OCI-LY7 (cell line): ENCODE data around the gene GLIS1. TPM values are rescaled to one million over a fixed set of nuclear protein-coding genes. Genes with fewer than 3 reads are reported as not detected.

Experiments
- BruUV-seq: library from RNA; stranded (reverse); fragments of 400-500 nt; replicated peaks from 2 replicates; lab custom pipeline; 2021; lab: Mats Ljungman, UMichigan
- CTCF ChIA-PET: fragments of 300-600 bp; sonication (Branson Sonifier 250); formaldehyde crosslinking; loops from one replicate; lab custom pipeline; 2022; ENCODE audit warnings: antibody characterized with exemption; ENCODE audit not compliant: unreplicated experiment; lab: Charles Lee
- POLR2A ChIA-PET: fragments of 300-600 bp; sonication (Branson Sonifier 250); formaldehyde crosslinking; loops from one replicate; lab custom pipeline; 2022; ENCODE audit warnings: antibody characterized with exemption; lab: Charles Lee
- DNase-seq: peaks from one replicate; pipeline ENCODE4 v3.0.0-alpha.2; 2015; ENCODE audit warnings: low spot score
- H2AFZ ChIP-seq: fragments of 200-600 bp; sonication (generic), shearing (Covaris generic); 2 replicates; pipeline ENCODE4 v1.6.1; 2014; ENCODE audit warnings: mild to moderate bottlenecking, antibody characterized with exemption, low read length, moderate library complexity
- H3K27ac ChIP-seq: fragments of 200-600 bp; sonication (generic); 2 replicates; pipeline ENCODE4 v1.5.1; 2014; ENCODE audit warnings: mixed run types, low read depth, mild to moderate bottlenecking, moderate library complexity, low read length, inconsistent platforms; ENCODE audit not compliant: poor library complexity, severe bottlenecking
- H3K36me3 ChIP-seq: fragments of 200-600 bp; sonication (generic); 2 replicates; pipeline ENCODE4 v1.6.1; 2014; ENCODE audit warnings: mild to moderate bottlenecking, antibody characterized with exemption, low read length, moderate library complexity, mixed read lengths; ENCODE audit not compliant: insufficient read depth
- H3K4me1 ChIP-seq: fragments of 200-600 bp; sonication (generic); 2 replicates; pipeline ENCODE4 v1.5.1; 2014; ENCODE audit warnings: mild to moderate bottlenecking, low read length; ENCODE audit not compliant: insufficient read depth, poor library complexity, severe bottlenecking
- H3K4me2 ChIP-seq: fragments of 200-600 bp; sonication (generic); 2 replicates; pipeline ENCODE4 v1.6.1; 2014; ENCODE audit warnings: mild to moderate bottlenecking, low read length
- H3K4me3 ChIP-seq: fragments of 200-600 bp; sonication (generic); 2 replicates; pipeline ENCODE4 v1.5.1; 2014; ENCODE audit warnings: mild to moderate bottlenecking, low read depth, low read length; ENCODE audit not compliant: poor library complexity, severe bottlenecking
- H3K79me2 ChIP-seq: fragments of 200-600 bp; sonication (generic); 2 replicates; pipeline ENCODE4 v1.6.1; 2016; ENCODE audit warnings: low read depth, mild to moderate bottlenecking, low read length, moderate library complexity, mixed read lengths; ENCODE audit not compliant: insufficient read depth
- H3K9me2 ChIP-seq: fragments of 200-600 bp; sonication (generic); 2 replicates; pipeline ENCODE4 v1.6.1; 2016; ENCODE audit warnings: mild to moderate bottlenecking, low read length, mixed read lengths; ENCODE audit not compliant: insufficient read depth
- H3K9me3 ChIP-seq: fragments of 200-600 bp; sonication (generic); 2 replicates; pipeline ENCODE4 v1.6.1; 2014; ENCODE audit warnings: mild to moderate bottlenecking, mixed run types, low read length, mixed read lengths
- H4K20me1 ChIP-seq: fragments of 200-600 bp; sonication (generic); 2 replicates; pipeline ENCODE4 v1.6.1; 2014; ENCODE audit warnings: mild to moderate bottlenecking, antibody characterized with exemption, low read length, moderate library complexity, mixed read lengths; ENCODE audit not compliant: insufficient read depth
- EZH2phosphoT487 ChIP-seq: fragments of 200-600 bp; sonication (generic); IDR thresholded peaks from 2 replicates; pipeline ENCODE4 v1.6.1; 2018; ENCODE audit warnings: low read depth, borderline replicate concordance, mild to moderate bottlenecking, mixed run types, antibody characterized with exemption, low read length, moderate library complexity, mixed read lengths
- intact Hi-C: fragments of 100-400 bp; cut with micrococcal nuclease; formaldehyde crosslinking; loops from one replicate; pipeline ENCODE4 v1.10.0; 2022; ENCODE audit not compliant: unreplicated experiment
- total RNA-seq, 2 experiments: library from RNA; depleted of rRNA in 1 of 2; stranded (reverse); fragments of >200 nt in 1 of 2; shearing (Covaris generic) in 1 of 2; gene quantifications; 2 replicates each; pipeline ENCODE4 v1.2.3, GENCODE V29; 2014 to 2022
- TF ChIP-seq, protein P1 (sequence below): fragments of 200-600 bp; sonication (generic); conservative IDR thresholded peaks from 2 replicates; pipeline ENCODE4 v1.5.1; 2014; ENCODE audit warnings: mild to moderate bottlenecking, antibody characterized with exemption, low read length, moderate library complexity, mixed read lengths

The GLIS1 gene
- total RNA-seq, 2 experiments from 2014 or later: not detected

DNA sequence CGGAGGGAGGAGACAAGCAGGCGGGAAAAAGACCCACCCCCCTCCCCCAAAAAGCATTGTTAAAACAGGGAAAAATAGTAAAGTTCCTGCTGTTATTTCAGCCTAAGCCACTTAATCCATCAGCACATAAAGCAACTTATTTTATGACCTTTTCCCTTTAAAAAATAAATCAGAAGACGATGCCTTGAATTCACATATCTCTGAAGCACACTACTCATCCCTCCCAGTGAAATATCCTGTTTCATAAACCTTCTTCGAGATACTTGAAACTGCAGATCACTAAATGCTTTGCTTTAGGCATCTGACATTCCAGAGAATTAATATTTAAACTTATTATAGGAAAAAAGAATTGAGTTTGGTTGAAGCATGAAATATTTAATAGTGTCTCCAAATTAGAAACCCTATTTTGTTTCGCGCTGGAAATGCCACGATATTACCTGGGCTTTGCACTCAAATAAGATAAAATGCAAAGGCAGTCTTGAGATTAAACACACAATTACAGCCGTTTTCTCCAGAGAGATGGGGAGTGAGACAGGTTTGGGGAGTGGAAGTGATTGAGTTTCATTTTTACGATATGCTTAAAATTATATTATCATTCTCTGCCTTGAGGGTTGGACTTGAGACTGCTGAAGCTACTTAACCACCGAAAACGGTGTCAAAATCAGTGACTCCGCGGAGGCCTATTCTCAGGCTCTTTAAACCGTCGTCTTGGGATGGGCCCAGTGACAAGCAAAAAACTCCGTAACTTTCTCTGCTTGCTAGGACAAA is 9.3 kb downstream of the GLIS1 start:
- Histone ChIP-seq H3K9me3 (no peaks in the 10 kb centered on the region), H3K36me3 (no peaks in the 10 kb centered on the region)
- TF ChIP-seq, protein P1, sequence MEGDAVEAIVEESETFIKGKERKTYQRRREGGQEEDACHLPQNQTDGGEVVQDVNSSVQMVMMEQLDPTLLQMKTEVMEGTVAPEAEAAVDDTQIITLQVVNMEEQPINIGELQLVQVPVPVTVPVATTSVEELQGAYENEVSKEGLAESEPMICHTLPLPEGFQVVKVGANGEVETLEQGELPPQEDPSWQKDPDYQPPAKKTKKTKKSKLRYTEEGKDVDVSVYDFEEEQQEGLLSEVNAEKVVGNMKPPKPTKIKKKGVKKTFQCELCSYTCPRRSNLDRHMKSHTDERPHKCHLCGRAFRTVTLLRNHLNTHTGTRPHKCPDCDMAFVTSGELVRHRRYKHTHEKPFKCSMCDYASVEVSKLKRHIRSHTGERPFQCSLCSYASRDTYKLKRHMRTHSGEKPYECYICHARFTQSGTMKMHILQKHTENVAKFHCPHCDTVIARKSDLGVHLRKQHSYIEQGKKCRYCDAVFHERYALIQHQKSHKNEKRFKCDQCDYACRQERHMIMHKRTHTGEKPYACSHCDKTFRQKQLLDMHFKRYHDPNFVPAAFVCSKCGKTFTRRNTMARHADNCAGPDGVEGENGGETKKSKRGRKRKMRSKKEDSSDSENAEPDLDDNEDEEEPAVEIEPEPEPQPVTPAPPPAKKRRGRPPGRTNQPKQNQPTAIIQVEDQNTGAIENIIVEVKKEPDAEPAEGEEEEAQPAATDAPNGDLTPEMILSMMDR: no peak
- TF ChIP-seq EZH2phosphoT487: no peak

DNA sequence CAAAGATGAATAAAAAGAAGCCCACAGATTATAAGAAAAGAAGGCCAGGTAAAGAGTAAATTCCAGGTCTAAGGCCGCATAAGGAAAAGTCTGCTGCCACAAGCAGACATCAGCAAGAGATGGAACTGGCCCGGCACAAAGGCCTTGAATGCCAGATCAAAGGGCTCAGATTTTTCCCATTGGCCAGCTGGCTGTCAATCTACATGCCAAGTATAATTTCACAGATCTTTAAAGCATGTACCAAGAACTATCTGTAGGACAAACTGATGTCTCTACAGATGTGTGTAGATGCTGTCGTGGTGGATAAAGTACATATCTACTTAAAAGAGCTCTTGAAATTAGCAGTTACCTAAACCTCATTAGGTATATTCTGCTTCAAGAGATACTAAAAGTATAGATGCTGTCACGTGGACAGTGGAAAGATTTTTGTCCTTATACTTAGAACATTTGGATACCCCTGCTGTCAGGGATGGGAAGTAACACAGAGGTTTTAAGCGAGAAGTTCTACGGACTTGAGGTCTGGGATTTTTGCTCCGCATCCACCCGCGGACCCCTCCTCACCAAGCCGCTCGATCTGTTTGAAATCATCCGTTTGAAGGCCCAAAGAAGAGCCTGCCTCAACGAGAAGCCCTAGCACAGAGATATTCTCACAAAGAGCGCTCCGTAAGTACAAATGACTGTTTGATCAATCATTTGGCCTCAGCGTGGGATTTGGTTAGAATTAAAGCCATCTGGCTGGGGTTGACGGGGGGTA is 10.1 kb downstream of the GLIS1 start:
- POLR2A ChIA-PET: no interaction called here
- CTCF ChIA-PET: no interaction called here
- DNase-seq: no peak

More for the DNA sequence above, 9.3 kb downstream of the GLIS1 start:
- Histone ChIP-seq H3K4me2 (no peak overlapping the region), H4K20me1 (no peaks in the 10 kb centered on the region), H2AFZ (no peak overlapping the region), H3K79me2 (no peaks in the 10 kb centered on the region), H3K4me3 (no peak overlapping the region), H3K9me2 (no peaks in the 10 kb centered on the region), H3K4me1 (no peaks in the 10 kb centered on the region), H3K27ac (no peak overlapping the region)
- intact Hi-C loops: no loop called here
- BruUV-seq: no TSS peak
- DNase-seq: no peak
- CTCF ChIA-PET: no interaction called here
- POLR2A ChIA-PET: no interaction called here

More for the DNA sequence above, 10.1 kb downstream of the GLIS1 start:
- Histone ChIP-seq H3K4me1 (no peaks in the 10 kb centered on the region), H3K27ac (no peak overlapping the region), H2AFZ (no peak overlapping the region), H3K4me3 (no peak overlapping the region), H3K9me2 (no peaks in the 10 kb centered on the region), H3K9me3 (no peaks in the 10 kb centered on the region), H4K20me1 (no peaks in the 10 kb centered on the region), H3K79me2 (no peaks in the 10 kb centered on the region), H3K4me2 (no peak overlapping the region), H3K36me3 (no peaks in the 10 kb centered on the region)
- TF ChIP-seq, protein P1: no peak
- TF ChIP-seq EZH2phosphoT487: no peak
- BruUV-seq: no TSS peak
- intact Hi-C loops: no loop called here
